Epithelial cell of esophagus (primary cell): Measurements from ENCODE around the gene FGF19.

Source experiments
- DNase-seq: peaks from one replicate; pipeline ENCODE4 v3.0.0; 2010; ENCODE audit warnings: low read depth
- H3K4me3 ChIP-seq: 2 replicates; pipeline ENCODE4 v1.5.1; 2011; ENCODE audit warnings: mild to moderate bottlenecking, low read length, control low read depth
- CTCF ChIP-seq: IDR thresholded peaks from 2 replicates; pipeline ENCODE4 v1.5.1; 2011; ENCODE audit warnings: low read depth, mild to moderate bottlenecking, low read length, control low read depth, inconsistent platforms; ENCODE audit not compliant: insufficient read depth; ENCODE audit errors: missing control alignments

The FGF19 gene

GRCh38 chr11:69683764-69684333 lies 20.0 kb downstream of the FGF19 start:
- H3K4me3 ChIP-seq: no peak overlapping the region
- TF ChIP-seq CTCF: peak; percentile 56
- DNase-seq: peak; percentile 46

- TF ChIP-seq CTCF: no peak
- DNase-seq: no peak
- H3K4me3 ChIP-seq: no peak overlapping the region
Observed at GRCh38 chr11:69682681-69683326, 21.0 kb downstream of the FGF19 start.

- DNase-seq: no peak
- no peak overlapping the region for H3K4me3 ChIP-seq
- no peak for TF ChIP-seq CTCF
Observed at GRCh38 chr11:69682221-69682620, 21.6 kb downstream of the FGF19 start.

- no peak overlapping the region for H3K4me3 ChIP-seq
- no peak for TF ChIP-seq CTCF
- no peak for DNase-seq
Observed at GRCh38 chr11:69680688-69681087, 23.1 kb downstream of the FGF19 start.

- no peak overlapping the region for H3K4me3 ChIP-seq
- no peak for TF ChIP-seq CTCF
- no peak for DNase-seq
Observed at GRCh38 chr11:69677749-69678148, 26.1 kb downstream of the FGF19 start.

GRCh38 chr11:69674886-69675714 lies 28.7 kb downstream of the FGF19 start, which contains the start of gene LTO1:
LTO1 (minus strand) TSS chr11:69675353; CDS start chr11:69675239, 114 bp downstream.
- peak; percentile 7 for TF ChIP-seq CTCF
- H3K4me3 ChIP-seq: peak within 1 kb of the TSS; percentile 66
- DNase-seq: peak; percentile 97
